CD4-positive, alpha-beta memory T cell (primary cell): ENCODE measurements around the gene PPARA. TPM values are rescaled to one million over a fixed set of nuclear protein-coding genes. Genes with fewer than 3 reads are reported as not detected.

Source experiments
- CTCF ChIA-PET: fragments of 350-600 bp; sonication (Branson Sonifier 250); formaldehyde crosslinking; loops from one replicate; lab custom pipeline; 2021; ENCODE audit warnings: inconsistent platforms; ENCODE audit not compliant: partially characterized antibody; lab: Charles Lee
- POLR2A ChIA-PET: fragments of 350-600 bp; sonication (Branson Sonifier 250); formaldehyde crosslinking; loops from one replicate; lab custom pipeline; 2021; ENCODE audit not compliant: partially characterized antibody; lab: Charles Lee
- DNase-seq, 5 donors: peaks; one replicate each; pipeline versions ENCODE4 v3.0.0 to v3.0.0-alpha.2; 2020 to 2022; ENCODE audit warnings: mixed read lengths in 1 of 5
- H3K27ac ChIP-seq: one replicate; pipeline ENCODE4 v1.7.0; 2013; ENCODE audit warnings: low read depth, low read length
- H3K27me3 ChIP-seq: 2 replicates; pipeline ENCODE4 v1.7.0; 2013; ENCODE audit warnings: mild to moderate bottlenecking, low read length, moderate library complexity; ENCODE audit not compliant: insufficient read depth
- H3K36me3 ChIP-seq: 2 replicates; pipeline ENCODE4 v1.7.0; 2013; ENCODE audit warnings: mild to moderate bottlenecking, low read length, moderate library complexity; ENCODE audit not compliant: insufficient read depth
- H3K4me1 ChIP-seq: 2 replicates; pipeline ENCODE4 v1.7.0; 2013; ENCODE audit warnings: mild to moderate bottlenecking, low read length, moderate library complexity; ENCODE audit not compliant: insufficient read depth
- H3K4me3 ChIP-seq, 2 donors: one replicate each; pipeline ENCODE4 v1.7.0; 2013; ENCODE audit warnings: low read length in 2 of 2, mild to moderate bottlenecking in 1 of 2
- H3K9me3 ChIP-seq, 2 donors: one replicate each; pipeline ENCODE4 v1.7.0; 2013; ENCODE audit warnings: low read length in 2 of 2, control low read depth in 1 of 2; ENCODE audit not compliant: control insufficient read depth in 1 of 2
- H3K27ac Mint-ChIP-seq, 7 donors: one replicate each; pipeline ENCODE4 v1.8.0; 2020 to 2021; ENCODE audit warnings: mixed read lengths in 7 of 7, mild to moderate bottlenecking in 6 of 7, inconsistent platforms in 3 of 7, moderate library complexity in 3 of 7
- H3K27me3 Mint-ChIP-seq, 2 donors: one replicate each; pipeline ENCODE4 v1.8.0; 2020 to 2021; ENCODE audit warnings: mixed read lengths in 2 of 2
- H3K36me3 Mint-ChIP-seq, 2 donors: one replicate each; pipeline ENCODE4 v1.8.0; 2020 to 2021; ENCODE audit warnings: mixed read lengths in 2 of 2, inconsistent platforms in 1 of 2, mild to moderate bottlenecking in 1 of 2
- H3K4me1 Mint-ChIP-seq, 4 donors: one replicate each; pipeline ENCODE4 v1.8.0; 2020 to 2021; ENCODE audit warnings: mixed read lengths in 4 of 4, mild to moderate bottlenecking in 1 of 4
- H3K4me3 Mint-ChIP-seq, 8 donors: one replicate each; pipeline ENCODE4 v1.8.0; 2020 to 2021; ENCODE audit warnings: mixed read lengths in 8 of 8, mild to moderate bottlenecking in 7 of 8, moderate library complexity in 6 of 8, inconsistent platforms in 3 of 8
- H3K9me3 Mint-ChIP-seq, 8 donors: one replicate each; pipeline ENCODE4 v1.8.0; 2020 to 2021; ENCODE audit warnings: mixed read lengths in 8 of 8, mild to moderate bottlenecking in 5 of 8, inconsistent platforms in 3 of 8, moderate library complexity in 1 of 8
- intact Hi-C: fragments of 100-400 bp; cut with micrococcal nuclease; formaldehyde crosslinking; loops from one replicate; pipeline ENCODE4 v1.15.1; 2023
- polyA plus RNA-seq, 2 donors: library from polyadenylated mRNA; unstranded; fragments of 300-500 nt; fragmentation: Illumina TruSeq; gene quantifications; one replicate each; pipeline ENCODE4 v1.2.3, GENCODE V29; 2021
- total RNA-seq, 2 experiments: library from RNA; stranded (reverse); gene quantifications; one replicate each; pipeline ENCODE4 v1.2.3, GENCODE V29; 2021

Gene PPARA
- total and polyA plus RNA-seq, 4 experiments from 2014 or later = 0.91 to 23.2 (median 13.5) TPM

GRCh38 chr22:46140989-46141928, 9.1 kb upstream of the PPARA start:
- DNase-seq = no peak

GRCh38 chr22:46142548-46143490, 7.5 kb upstream of the PPARA start:
- intact Hi-C loops = no loop called here
- H3K9me3 ChIP-seq = no peaks in the 10 kb centered on the region
- peaks cover 0 to 3% (median 0%) of the 10 kb centered on the region in 8 donors for H3K9me3 Mint-ChIP-seq
- ChIA-PET CTCF (interaction anchor here (1.1 to 1.3 kb wide), 2 partner anchors 21 to 164 kb away, joined by 3 to 4 read pairs; no protein-coding TSS in a partner anchor), POLR2A (no interaction called here)
- no peak overlapping the region for H3K27ac ChIP-seq
- DNase-seq = no peak
- no peak overlapping the region for H3K4me3 Mint-ChIP-seq
- H3K36me3 ChIP-seq = no peaks in the 10 kb centered on the region
- H3K27me3 Mint-ChIP-seq = no peaks in the 10 kb centered on the region
- H3K27me3 ChIP-seq = no peaks in the 10 kb centered on the region
- peaks cover 0 to 3% (median 0%) of the 10 kb centered on the region in 4 donors for H3K4me1 Mint-ChIP-seq
- H3K4me1 ChIP-seq = no peaks in the 10 kb centered on the region
- H3K27ac Mint-ChIP-seq = no peak overlapping the region
- no peak overlapping the region for H3K4me3 ChIP-seq
- H3K36me3 Mint-ChIP-seq = no peaks in the 10 kb centered on the region

More at GRCh38 chr22:46140989-46141928, 9.1 kb upstream of the PPARA start:
- H3K9me3 Mint-ChIP-seq = peaks cover 0 to 3% (median 0%) of the 10 kb centered on the region in 8 donors
- no peak overlapping the region for H3K27ac Mint-ChIP-seq
- H3K27me3 Mint-ChIP-seq = no peaks in the 10 kb centered on the region
- no peaks in the 10 kb centered on the region for H3K9me3 ChIP-seq
- no peak overlapping the region for H3K27ac ChIP-seq
- H3K36me3 ChIP-seq = no peaks in the 10 kb centered on the region
- no peak overlapping the region for H3K4me3 Mint-ChIP-seq
- H3K36me3 Mint-ChIP-seq = no peaks in the 10 kb centered on the region
- ChIA-PET CTCF (interaction anchor here (0.6 kb wide), 1 partner anchor 572 kb away, joined by 3 read pairs; no protein-coding TSS in a partner anchor), POLR2A (no interaction called here)
- no peaks in the 10 kb centered on the region for H3K4me1 ChIP-seq
- H3K4me3 ChIP-seq = no peak overlapping the region
- intact Hi-C loops = no loop called here
- no peaks in the 10 kb centered on the region for H3K27me3 ChIP-seq
- peaks cover 0 to 3% (median 0%) of the 10 kb centered on the region in 4 donors for H3K4me1 Mint-ChIP-seq

GRCh38 chr22:46143491-46144147, 6.7 kb upstream of the PPARA start:
- Mint-ChIP-seq H3K4me1 (peaks cover 0 to 7% (median 2%) of the 10 kb centered on the region in 4 donors), H3K9me3 (peaks cover 0 to 3% (median 0%) of the 10 kb centered on the region in 8 donors), H3K4me3 (no peak overlapping the region), H3K36me3 (no peaks in the 10 kb centered on the region), H3K27ac (no peak overlapping the region), H3K27me3 (no peaks in the 10 kb centered on the region)
- Histone ChIP-seq H3K27me3 (no peaks in the 10 kb centered on the region), H3K27ac (no peak overlapping the region), H3K36me3 (no peaks in the 10 kb centered on the region), H3K4me3 (no peak overlapping the region), H3K4me1 (no peaks in the 10 kb centered on the region), H3K9me3 (no peaks in the 10 kb centered on the region)
- ChIA-PET CTCF (interaction anchor here (1.1 to 1.3 kb wide), 2 partner anchors 21 to 164 kb away, joined by 3 to 4 read pairs; no protein-coding TSS in a partner anchor), POLR2A (no interaction called here)
- intact Hi-C loops = no loop called here
- DNase-seq = no peak

- CTCF ChIA-PET = no interaction called here
- Mint-ChIP-seq H3K27ac (no peak overlapping the region), H3K4me3 (no peak overlapping the region), H3K27me3 (no peaks in the 10 kb centered on the region), H3K9me3 (peaks cover 0 to 3% (median 0%) of the 10 kb centered on the region in 8 donors), H3K36me3 (peaks cover 0 to 5% of the 10 kb centered on the region in 2 donors), H3K4me1 (peaks cover 6 to 19% (median 7%) of the 10 kb centered on the region in 4 donors)
- Histone ChIP-seq H3K27me3 (no peaks in the 10 kb centered on the region), H3K36me3 (no peaks in the 10 kb centered on the region), H3K4me1 (no peaks in the 10 kb centered on the region), H3K9me3 (no peaks in the 10 kb centered on the region), H3K27ac (no peak overlapping the region), H3K4me3 (no peak overlapping the region)
- intact Hi-C loops = loop anchor here (5.0 kb wide), 1 partner anchor 108 kb away; no protein-coding TSS in a partner anchor
- POLR2A ChIA-PET = no interaction called here
- DNase-seq = no peak
Observed at GRCh38 chr22:46145361-46145851, 4.9 kb upstream of the PPARA start.

- Mint-ChIP-seq H3K4me3 (no peak overlapping the region), H3K36me3 (peaks cover 0 to 5% of the 10 kb centered on the region in 2 donors), H3K27me3 (no peaks in the 10 kb centered on the region), H3K27ac (peak overlapping the region in 1 of 7 donors; percentile 46), H3K4me1 (peaks cover 6 to 19% (median 7%) of the 10 kb centered on the region in 4 donors), H3K9me3 (peaks cover 0 to 3% (median 0%) of the 10 kb centered on the region in 8 donors)
- Histone ChIP-seq H3K9me3 (no peaks in the 10 kb centered on the region), H3K36me3 (no peaks in the 10 kb centered on the region), H3K27me3 (no peaks in the 10 kb centered on the region), H3K4me1 (no peaks in the 10 kb centered on the region), H3K4me3 (no peak overlapping the region), H3K27ac (no peak overlapping the region)
- ChIA-PET CTCF (no interaction called here), POLR2A (no interaction called here)
- intact Hi-C loops = loop anchor here (5.0 kb wide), 1 partner anchor 109 kb away; no protein-coding TSS in a partner anchor
- DNase-seq = no peak
Observed at GRCh38 chr22:46145896-46146295, 4.4 kb upstream of the PPARA start.

GRCh38 chr22:46146329-46146728, 4.0 kb upstream of the PPARA start:
- Histone ChIP-seq H3K9me3 (no peaks in the 10 kb centered on the region), H3K4me3 (no peak overlapping the region), H3K27me3 (no peaks in the 10 kb centered on the region), H3K4me1 (peaks cover under 1% of the 10 kb centered on the region), H3K27ac (no peak overlapping the region), H3K36me3 (no peaks in the 10 kb centered on the region)
- intact Hi-C loops = loop anchor here (5.0 kb wide), 1 partner anchor 109 kb away; no protein-coding TSS in a partner anchor
- Mint-ChIP-seq H3K4me3 (no peak overlapping the region), H3K27me3 (no peaks in the 10 kb centered on the region), H3K36me3 (peaks cover 0 to 5% of the 10 kb centered on the region in 2 donors), H3K9me3 (peaks cover 0 to 3% (median 0%) of the 10 kb centered on the region in 8 donors), H3K4me1 (peaks cover 6 to 19% (median 6%) of the 10 kb centered on the region in 4 donors), H3K27ac (peak overlapping the region in 3 of 7 donors; percentile 26 to 52 (median 46))
- POLR2A ChIA-PET = no interaction called here
- no peak for DNase-seq
- CTCF ChIA-PET = interaction anchor here (1.0 kb wide), 1 partner anchor 24 kb away, joined by 4 read pairs; no protein-coding TSS in a partner anchor
